HL-60 (cell line): ENCODE data around the gene PLD5.

Experiments
- DNase-seq, 2 experiments: peaks; one replicate each; pipeline ENCODE4 v3.0.0-alpha.2; 2010 to 2020; ENCODE audit warnings: low read depth in 1 of 2, low spot score in 1 of 2
- H3K27ac ChIP-seq: fragments of 250-450 bp; sonication (Bioruptor Pico); replicated peaks from 2 replicates; pipeline ENCODE4 v1.5.1; 2020; ENCODE audit warnings: mild to moderate bottlenecking, moderate library complexity
- H3K27me3 ChIP-seq: fragments of 250-450 bp; sonication (Bioruptor Pico); 2 replicates; pipeline ENCODE4 v1.5.1; 2021; ENCODE audit warnings: mild to moderate bottlenecking, moderate library complexity; ENCODE audit not compliant: insufficient read depth, poor library complexity, severe bottlenecking
- H3K4me3 ChIP-seq: replicated peaks from 2 replicates; pipeline ENCODE4 v1.5.1; 2011; ENCODE audit warnings: mild to moderate bottlenecking, control low read depth, low read length; ENCODE audit not compliant: insufficient read depth
- GABPA ChIP-seq: IDR thresholded peaks from 2 replicates; pipeline ENCODE4 v1.6.1; 2012; ENCODE audit warnings: low read depth
- POLR2AphosphoS5 ChIP-seq: IDR thresholded peaks from 2 replicates; pipeline ENCODE4 v1.6.1; 2012; ENCODE audit warnings: low read depth
- SPI1 ChIP-seq: IDR thresholded peaks from 2 replicates; pipeline ENCODE4 v1.6.1; 2012; ENCODE audit warnings: low read depth, mild to moderate bottlenecking, borderline replicate concordance
- TF ChIP-seq, protein P1 (sequence below): IDR thresholded peaks from 2 replicates; pipeline ENCODE4 v1.6.1; 2012; ENCODE audit warnings: low read depth; ENCODE audit not compliant: insufficient replicate concordance
- TF ChIP-seq, protein P2 (sequence below): IDR thresholded peaks from one replicate; pipeline ENCODE4 v1.5.1; 2011; ENCODE audit warnings: low read length, control low read depth, inconsistent platforms; ENCODE audit not compliant: insufficient read depth

Gene PLD5

DNA sequence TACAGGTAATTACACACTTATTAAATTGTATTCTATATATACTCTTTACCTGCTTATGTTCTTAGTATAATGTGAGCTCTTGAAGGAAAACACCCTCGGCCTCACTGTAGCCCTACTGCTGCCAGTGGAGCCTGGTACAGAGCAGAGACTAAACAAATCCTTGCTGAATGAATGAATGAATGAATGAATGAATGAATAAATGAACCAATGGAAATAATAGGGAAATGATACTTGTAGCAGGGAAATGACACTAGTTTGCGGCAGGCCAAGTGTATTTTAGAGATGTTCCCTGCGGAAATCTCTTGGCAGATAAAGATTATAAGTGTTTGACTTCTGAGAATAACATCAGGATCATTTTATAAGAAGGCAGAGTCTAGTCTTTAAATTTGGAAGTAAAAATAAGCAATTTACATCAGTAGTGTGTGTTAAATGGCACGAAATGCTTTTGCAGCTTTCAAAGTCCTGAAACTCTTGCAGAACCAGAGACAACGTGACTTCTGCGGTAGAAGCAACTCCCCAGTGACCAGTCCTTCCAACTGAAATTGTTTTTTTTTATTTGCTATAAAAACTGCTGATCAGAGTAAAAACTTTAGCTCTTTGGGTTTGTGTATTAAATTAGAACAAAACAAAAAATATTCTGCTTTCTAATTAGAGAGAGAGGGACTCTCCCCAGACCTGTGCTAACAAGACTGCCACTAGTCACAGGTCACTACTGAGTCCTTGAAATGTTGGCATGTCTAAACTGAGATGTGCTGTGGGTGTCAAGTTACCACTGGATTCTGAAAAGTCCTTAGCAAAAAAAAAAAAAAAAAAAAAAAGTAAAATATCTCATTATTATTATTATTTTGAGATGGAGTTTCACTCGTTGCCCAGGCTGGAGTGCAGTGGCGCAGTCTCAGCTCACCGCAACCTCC lies 326.3 kb downstream of the PLD5 start:
- H3K4me3 ChIP-seq, result no peak overlapping the region
- TF ChIP-seq POLR2AphosphoS5 (no peak), SPI1 (no peak), GABPA (no peak)
- TF ChIP-seq, protein P1, sequence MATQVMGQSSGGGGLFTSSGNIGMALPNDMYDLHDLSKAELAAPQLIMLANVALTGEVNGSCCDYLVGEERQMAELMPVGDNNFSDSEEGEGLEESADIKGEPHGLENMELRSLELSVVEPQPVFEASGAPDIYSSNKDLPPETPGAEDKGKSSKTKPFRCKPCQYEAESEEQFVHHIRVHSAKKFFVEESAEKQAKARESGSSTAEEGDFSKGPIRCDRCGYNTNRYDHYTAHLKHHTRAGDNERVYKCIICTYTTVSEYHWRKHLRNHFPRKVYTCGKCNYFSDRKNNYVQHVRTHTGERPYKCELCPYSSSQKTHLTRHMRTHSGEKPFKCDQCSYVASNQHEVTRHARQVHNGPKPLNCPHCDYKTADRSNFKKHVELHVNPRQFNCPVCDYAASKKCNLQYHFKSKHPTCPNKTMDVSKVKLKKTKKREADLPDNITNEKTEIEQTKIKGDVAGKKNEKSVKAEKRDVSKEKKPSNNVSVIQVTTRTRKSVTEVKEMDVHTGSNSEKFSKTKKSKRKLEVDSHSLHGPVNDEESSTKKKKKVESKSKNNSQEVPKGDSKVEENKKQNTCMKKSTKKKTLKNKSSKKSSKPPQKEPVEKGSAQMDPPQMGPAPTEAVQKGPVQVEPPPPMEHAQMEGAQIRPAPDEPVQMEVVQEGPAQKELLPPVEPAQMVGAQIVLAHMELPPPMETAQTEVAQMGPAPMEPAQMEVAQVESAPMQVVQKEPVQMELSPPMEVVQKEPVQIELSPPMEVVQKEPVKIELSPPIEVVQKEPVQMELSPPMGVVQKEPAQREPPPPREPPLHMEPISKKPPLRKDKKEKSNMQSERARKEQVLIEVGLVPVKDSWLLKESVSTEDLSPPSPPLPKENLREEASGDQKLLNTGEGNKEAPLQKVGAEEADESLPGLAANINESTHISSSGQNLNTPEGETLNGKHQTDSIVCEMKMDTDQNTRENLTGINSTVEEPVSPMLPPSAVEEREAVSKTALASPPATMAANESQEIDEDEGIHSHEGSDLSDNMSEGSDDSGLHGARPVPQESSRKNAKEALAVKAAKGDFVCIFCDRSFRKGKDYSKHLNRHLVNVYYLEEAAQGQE, result no peak
- TF ChIP-seq, protein P2, sequence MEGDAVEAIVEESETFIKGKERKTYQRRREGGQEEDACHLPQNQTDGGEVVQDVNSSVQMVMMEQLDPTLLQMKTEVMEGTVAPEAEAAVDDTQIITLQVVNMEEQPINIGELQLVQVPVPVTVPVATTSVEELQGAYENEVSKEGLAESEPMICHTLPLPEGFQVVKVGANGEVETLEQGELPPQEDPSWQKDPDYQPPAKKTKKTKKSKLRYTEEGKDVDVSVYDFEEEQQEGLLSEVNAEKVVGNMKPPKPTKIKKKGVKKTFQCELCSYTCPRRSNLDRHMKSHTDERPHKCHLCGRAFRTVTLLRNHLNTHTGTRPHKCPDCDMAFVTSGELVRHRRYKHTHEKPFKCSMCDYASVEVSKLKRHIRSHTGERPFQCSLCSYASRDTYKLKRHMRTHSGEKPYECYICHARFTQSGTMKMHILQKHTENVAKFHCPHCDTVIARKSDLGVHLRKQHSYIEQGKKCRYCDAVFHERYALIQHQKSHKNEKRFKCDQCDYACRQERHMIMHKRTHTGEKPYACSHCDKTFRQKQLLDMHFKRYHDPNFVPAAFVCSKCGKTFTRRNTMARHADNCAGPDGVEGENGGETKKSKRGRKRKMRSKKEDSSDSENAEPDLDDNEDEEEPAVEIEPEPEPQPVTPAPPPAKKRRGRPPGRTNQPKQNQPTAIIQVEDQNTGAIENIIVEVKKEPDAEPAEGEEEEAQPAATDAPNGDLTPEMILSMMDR, result no peak
- H3K27ac ChIP-seq, result no peak overlapping the region
- DNase-seq, result no peak
- H3K27me3 ChIP-seq, result no peaks in the 10 kb centered on the region

DNA sequence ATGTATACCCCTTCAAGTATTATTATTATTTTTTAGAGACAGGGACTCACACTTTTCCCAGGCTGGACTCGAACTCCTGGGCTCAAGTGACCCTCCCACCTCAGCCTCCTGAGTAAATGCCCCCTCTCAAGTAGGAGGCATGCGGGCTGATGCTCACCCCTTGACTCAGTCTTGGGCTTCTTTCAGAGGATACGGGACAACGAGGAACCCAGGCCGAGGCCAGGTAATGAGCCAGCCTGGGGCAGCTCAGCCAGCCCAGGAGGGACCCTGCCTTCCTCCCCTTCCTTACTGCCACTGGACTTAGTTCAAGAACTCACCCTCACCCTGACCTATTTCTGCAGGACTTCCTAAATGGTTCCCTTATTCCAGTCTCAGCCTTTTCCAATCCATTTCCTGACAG lies 327.6 kb downstream of the PLD5 start:
- H3K27me3 ChIP-seq, result no peaks in the 10 kb centered on the region
- H3K27ac ChIP-seq, result no peak overlapping the region
- DNase-seq, result no peak
- TF ChIP-seq SPI1, result no peak
- TF ChIP-seq, protein P1, result no peak
- TF ChIP-seq POLR2AphosphoS5, result no peak
- no peak for TF ChIP-seq GABPA
- TF ChIP-seq, protein P2, result no peak
- no peak overlapping the region for H3K4me3 ChIP-seq

DNA sequence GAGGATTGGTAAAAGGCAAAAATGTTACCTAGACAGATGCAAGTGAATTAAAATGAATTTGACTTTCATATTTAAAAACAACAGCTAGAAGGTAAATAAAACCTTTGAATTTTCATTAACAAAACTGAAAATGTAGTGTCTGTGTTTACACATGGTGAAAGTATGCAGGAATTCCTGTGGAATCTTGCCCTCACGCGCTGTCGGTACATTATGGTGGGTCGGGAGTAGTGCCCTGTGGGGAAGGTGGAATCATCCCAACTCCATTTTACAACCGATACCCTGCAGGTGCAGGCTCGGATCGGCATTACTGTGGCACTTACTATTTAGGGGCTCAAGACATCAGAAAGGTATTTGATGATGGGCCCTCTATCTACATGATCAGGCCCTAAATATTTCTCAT lies 328.4 kb downstream of the PLD5 start:
- no peak for TF ChIP-seq GABPA
- TF ChIP-seq, protein P2, result no peak
- no peak for TF ChIP-seq SPI1
- no peak for TF ChIP-seq POLR2AphosphoS5
- TF ChIP-seq, protein P1, result no peak
- no peak overlapping the region for H3K4me3 ChIP-seq
- H3K27ac ChIP-seq, result no peak overlapping the region
- no peak for DNase-seq
- H3K27me3 ChIP-seq, result no peaks in the 10 kb centered on the region
